Measurements from ENCODE around the gene CAMK2G. TPM values are rescaled to one million over a fixed set of nuclear protein-coding genes. Genes with fewer than 3 reads are reported as not detected.
A peak's percentile ranks its signal among the peaks of the same experiment; 100 is the strongest.
"Not testable (repeated sequence)": the region's sequence is repeated elsewhere in the genome, so short reads cannot be mapped to it uniquely, and the experiment has no call there.

The CAMK2G gene
- total RNA-seq = 100 to 1,000 TPM in 1 of 3 donors, 10 to 100 TPM in 2; 53.5 to 141 (median 57.2) TPM
- long read RNA-seq, donor 1, transcript CAMK2G-206 (21 exons, 3,767 nt) = major isoform, 19 of 164 reads
- long read RNA-seq, donor 1, transcript CAMK2G-204 (19 exons, 3,563 nt) = minor isoform, 8 of 164 reads
- long read RNA-seq, donor 1, transcript CAMK2G-203 (21 exons, 3,818 nt) = minor isoform, 9 of 164 reads
- long read RNA-seq, donor 1, transcript CAMK2G-205 (20 exons, 1,822 nt) = minor isoform, 5 of 164 reads
- long read RNA-seq, donor 1, partial matches to known transcripts = 23 of 164 reads
- long read RNA-seq, donor 1, other reads (novel, unspliced or antisense) = 96 of 164 reads
- long read RNA-seq, donor 2, transcript CAMK2G-203 (21 exons, 3,818 nt) = major isoform, 9 of 61 reads
- long read RNA-seq, donor 2, partial matches to known transcripts = 7 of 61 reads
- long read RNA-seq, donor 2, other reads (novel, unspliced or antisense) = 37 of 61 reads

- H3K9me3 ChIP-seq = no peaks in the 10 kb centered on the region
- peaks cover 33% of the 10 kb centered on the region for H3K4me1 ChIP-seq (ENCODE audit: low read depth)
- peak; percentile 82 to 93 (median 90) for DNase-seq
- ATAC-seq = peak; percentile 85
- intact Hi-C loops (cut with DNase I, micrococcal nuclease) = no loop called here
- TF ChIP-seq, protein P1, sequence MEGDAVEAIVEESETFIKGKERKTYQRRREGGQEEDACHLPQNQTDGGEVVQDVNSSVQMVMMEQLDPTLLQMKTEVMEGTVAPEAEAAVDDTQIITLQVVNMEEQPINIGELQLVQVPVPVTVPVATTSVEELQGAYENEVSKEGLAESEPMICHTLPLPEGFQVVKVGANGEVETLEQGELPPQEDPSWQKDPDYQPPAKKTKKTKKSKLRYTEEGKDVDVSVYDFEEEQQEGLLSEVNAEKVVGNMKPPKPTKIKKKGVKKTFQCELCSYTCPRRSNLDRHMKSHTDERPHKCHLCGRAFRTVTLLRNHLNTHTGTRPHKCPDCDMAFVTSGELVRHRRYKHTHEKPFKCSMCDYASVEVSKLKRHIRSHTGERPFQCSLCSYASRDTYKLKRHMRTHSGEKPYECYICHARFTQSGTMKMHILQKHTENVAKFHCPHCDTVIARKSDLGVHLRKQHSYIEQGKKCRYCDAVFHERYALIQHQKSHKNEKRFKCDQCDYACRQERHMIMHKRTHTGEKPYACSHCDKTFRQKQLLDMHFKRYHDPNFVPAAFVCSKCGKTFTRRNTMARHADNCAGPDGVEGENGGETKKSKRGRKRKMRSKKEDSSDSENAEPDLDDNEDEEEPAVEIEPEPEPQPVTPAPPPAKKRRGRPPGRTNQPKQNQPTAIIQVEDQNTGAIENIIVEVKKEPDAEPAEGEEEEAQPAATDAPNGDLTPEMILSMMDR (IDR thresholded peaks at IDR 0.05) = no peak
- H3K4me3 ChIP-seq = peak within 1 kb of the TSS; percentile 63
- no peaks in the 10 kb centered on the region for H3K36me3 ChIP-seq (ENCODE audit: low read depth)
These were observed at the start of gene CAMK2G for GRCh38 chr10:73874267-73875138. TSS of gene CAMK2G (minus strand) at chr10:73874555. CDS start at chr10:73874461, 94 bp downstream.

- TF ChIP-seq, protein P1 (IDR thresholded peaks at IDR 0.05) = no peak
- Histone ChIP-seq H3K4me1 (ENCODE audit: low read depth) (no peaks in the 10 kb centered on the region), H3K9me3 (no peaks in the 10 kb centered on the region), H3K4me3 (no peak overlapping the region), H3K36me3 (ENCODE audit: low read depth) (no peaks in the 10 kb centered on the region)
- no peak for DNase-seq
- ATAC-seq = no peak
- intact Hi-C loops (cut with DNase I, micrococcal nuclease) = no loop called here
These were observed 48.4 kb upstream of the CAMK2G start for GRCh38 chr10:73922864-73923133.

- intact Hi-C loops (cut with DNase I, micrococcal nuclease) = no loop called here
These were observed 47.9 kb upstream of the CAMK2G start for GRCh38 chr10:73922007-73922863.

DNA sequence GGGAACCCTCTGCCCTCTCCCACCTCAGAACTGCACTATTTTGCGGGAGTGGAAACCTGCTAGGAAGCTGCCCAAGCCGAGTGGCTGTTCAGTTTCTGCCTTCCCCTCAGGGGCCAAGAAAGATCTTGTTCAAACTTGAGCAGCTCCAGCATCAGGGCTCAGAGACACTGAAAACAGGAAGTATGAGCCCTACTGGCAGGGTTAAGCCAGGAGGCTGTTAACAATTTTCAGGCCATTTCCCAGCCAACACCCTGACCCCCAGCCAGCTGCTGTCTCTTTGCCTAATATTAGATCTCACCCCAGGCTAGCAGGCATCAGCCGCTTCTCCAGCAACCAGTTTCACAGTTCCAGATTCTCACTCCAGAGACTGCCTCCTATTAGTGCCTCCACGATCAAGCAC, 45.7 kb upstream of the CAMK2G start:
- ATAC-seq (peak; percentile 43), DNase-seq (peak in 1 of 3 donors; percentile 30)
- intact Hi-C loops (cut with DNase I, micrococcal nuclease) = no loop called here

More at GRCh38 chr10:73922007-73922863, 47.9 kb upstream of the CAMK2G start:
- ATAC-seq (no peak), DNase-seq (no peak)
- no peak overlapping the region for H3K4me3 ChIP-seq
- no peaks in the 10 kb centered on the region for H3K36me3 ChIP-seq (ENCODE audit: low read depth)
- no peaks in the 10 kb centered on the region for H3K9me3 ChIP-seq
- H3K4me1 ChIP-seq (ENCODE audit: low read depth) = peaks cover 2% of the 10 kb centered on the region
- TF ChIP-seq, protein P1 (IDR thresholded peaks at IDR 0.05) = no peak

DNA sequence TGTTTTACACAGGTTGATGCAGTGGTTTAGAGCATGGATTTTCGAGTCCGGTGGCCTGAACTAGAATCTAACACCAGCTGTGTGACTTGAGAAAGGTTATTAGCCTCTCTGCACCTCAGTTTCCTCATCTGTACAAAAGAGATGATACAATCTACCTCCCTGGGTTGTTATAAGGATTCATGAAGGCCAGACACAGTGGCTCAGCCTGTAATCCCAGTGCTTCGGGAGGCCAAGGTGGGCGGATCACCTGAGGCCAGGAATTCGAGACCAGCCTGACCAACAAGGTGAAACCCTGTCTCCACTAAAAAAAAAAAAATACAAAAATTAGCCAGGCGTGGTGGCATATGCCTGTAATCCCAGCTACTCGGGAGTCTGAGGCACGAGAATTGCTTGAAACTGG, 45.1 kb upstream of the CAMK2G start:
- H3K4me3 ChIP-seq; ATAC-seq; DNase-seq; H3K9me3 ChIP-seq; H3K36me3 ChIP-seq (ENCODE audit: low read depth); intact Hi-C loops (cut with DNase I, micrococcal nuclease): not testable (repeated sequence)
- H3K4me1 ChIP-seq (ENCODE audit: low read depth) = peaks cover 16% of the 10 kb centered on the region

More for the DNA sequence above, 45.7 kb upstream of the CAMK2G start:
- no peak overlapping the region for H3K4me3 ChIP-seq
- peaks cover 16% of the 10 kb centered on the region for H3K4me1 ChIP-seq (ENCODE audit: low read depth)
- no peaks in the 10 kb centered on the region for H3K9me3 ChIP-seq
- TF ChIP-seq, protein P1 (IDR thresholded peaks at IDR 0.05) = no peak
- H3K36me3 ChIP-seq (ENCODE audit: low read depth) = no peaks in the 10 kb centered on the region
